SU-DHL-6 (cell line): ENCODE results near the gene TSKU.

Experiments used
- EZH2phosphoT487 ChIP-seq: fragments of 200-600 bp; sonication (generic), shearing (Covaris generic); conservative IDR thresholded peaks from 2 replicates; pipeline ENCODE4 v1.6.1; 2018; ENCODE audit warnings: mild to moderate bottlenecking, antibody characterized with exemption, low read length, moderate library complexity, mixed read lengths
- TF ChIP-seq, protein P1 (sequence below): fragments of 200-600 bp; sonication (generic); IDR thresholded peaks from one replicate; pipeline ENCODE4 v1.5.1; 2017; ENCODE audit warnings: antibody characterized with exemption, mild to moderate bottlenecking, low read length, moderate library complexity; ENCODE audit not compliant: insufficient read depth, poor library complexity, severe bottlenecking

GRCh38 chr11:76738618-76739240 is 44.4 kb upstream of the TSKU start:
- TF ChIP-seq, protein P1, sequence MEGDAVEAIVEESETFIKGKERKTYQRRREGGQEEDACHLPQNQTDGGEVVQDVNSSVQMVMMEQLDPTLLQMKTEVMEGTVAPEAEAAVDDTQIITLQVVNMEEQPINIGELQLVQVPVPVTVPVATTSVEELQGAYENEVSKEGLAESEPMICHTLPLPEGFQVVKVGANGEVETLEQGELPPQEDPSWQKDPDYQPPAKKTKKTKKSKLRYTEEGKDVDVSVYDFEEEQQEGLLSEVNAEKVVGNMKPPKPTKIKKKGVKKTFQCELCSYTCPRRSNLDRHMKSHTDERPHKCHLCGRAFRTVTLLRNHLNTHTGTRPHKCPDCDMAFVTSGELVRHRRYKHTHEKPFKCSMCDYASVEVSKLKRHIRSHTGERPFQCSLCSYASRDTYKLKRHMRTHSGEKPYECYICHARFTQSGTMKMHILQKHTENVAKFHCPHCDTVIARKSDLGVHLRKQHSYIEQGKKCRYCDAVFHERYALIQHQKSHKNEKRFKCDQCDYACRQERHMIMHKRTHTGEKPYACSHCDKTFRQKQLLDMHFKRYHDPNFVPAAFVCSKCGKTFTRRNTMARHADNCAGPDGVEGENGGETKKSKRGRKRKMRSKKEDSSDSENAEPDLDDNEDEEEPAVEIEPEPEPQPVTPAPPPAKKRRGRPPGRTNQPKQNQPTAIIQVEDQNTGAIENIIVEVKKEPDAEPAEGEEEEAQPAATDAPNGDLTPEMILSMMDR = no peak
- TF ChIP-seq EZH2phosphoT487 = no peak
